ENCODE results near the gene RPUSD1.

RPUSD1 gene

DNA sequence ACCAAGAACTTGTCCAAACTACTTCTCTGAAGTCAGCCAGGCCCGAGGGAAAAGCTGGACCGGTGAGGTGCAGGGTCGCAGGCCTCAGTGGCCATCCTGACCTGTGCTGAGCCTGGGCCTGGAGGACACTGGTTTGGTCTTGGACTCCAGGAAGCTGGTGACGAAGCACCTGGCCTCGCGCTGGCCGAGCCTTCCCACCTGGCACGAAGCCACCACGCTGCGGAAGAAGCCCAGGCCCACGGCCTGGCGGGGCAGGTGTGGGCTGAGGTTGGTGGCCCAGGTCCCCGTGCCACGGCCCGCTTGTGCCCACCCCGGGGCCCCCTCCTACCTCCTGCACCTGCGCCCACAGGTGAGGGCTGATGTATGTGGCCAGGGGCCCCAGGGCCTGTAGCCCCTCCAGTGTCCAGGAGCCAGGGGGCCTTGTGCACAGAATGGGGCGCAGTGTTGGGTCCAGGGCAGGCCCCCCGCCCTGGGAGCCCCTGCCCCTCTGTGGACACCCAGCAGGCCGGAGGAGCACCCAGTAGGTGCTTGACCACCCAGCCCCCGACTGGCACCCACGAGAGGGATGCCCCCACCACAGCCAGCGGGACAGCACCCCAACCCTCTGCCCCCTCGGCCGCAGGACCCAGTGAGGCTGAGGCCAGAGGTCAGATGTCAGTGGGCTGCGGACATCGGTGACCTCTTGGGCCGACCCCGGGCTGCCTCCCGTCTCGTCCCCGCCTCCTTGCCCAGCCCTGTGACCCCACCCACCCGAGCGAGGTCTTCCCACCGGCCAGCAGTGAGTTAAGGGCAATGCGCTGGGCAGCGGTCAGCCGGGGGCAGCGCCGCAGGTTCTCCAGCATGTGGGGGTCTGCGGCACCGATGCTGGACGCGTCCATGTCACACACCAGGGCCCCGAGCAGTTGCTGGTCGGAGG lies 13.8 kb downstream of the RPUSD1 start:
- H3K36me3 Mint-ChIP-seq (ENCODE audit: low read depth), result no peaks in the 10 kb centered on the region
- H3K4me3 Mint-ChIP-seq, result no peak overlapping the region
- H3K9me3 Mint-ChIP-seq, result no peaks in the 10 kb centered on the region
- no peak overlapping the region for H3K27ac Mint-ChIP-seq
- peaks cover 1% of the 10 kb centered on the region for H3K4me1 Mint-ChIP-seq (ENCODE audit: low read depth)
- H3K27me3 Mint-ChIP-seq (ENCODE audit: low read depth), result no peaks in the 10 kb centered on the region

DNA sequence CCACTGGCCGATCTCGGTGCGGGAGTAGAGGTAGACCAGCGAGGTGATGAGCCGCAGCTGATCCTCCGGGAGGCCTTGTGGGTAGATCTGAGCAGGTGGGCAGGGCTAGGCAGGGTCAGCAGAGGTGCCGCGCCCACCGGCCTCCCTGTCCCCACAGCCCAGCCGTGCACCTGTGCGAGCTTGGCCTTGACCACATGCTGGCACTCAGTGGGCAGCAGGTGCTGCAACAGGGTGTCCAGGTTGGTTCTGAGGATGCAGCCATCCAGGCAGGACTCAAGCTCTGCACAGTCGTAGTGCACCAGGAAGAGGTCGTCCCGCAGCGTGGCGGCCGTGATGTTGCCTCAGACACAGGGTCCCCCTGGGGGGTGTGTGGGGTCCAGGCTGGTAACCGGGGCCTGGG lies 15.2 kb downstream of the RPUSD1 start:
- Mint-ChIP-seq H3K27ac (no peak overlapping the region), H3K4me1 (ENCODE audit: low read depth) (peaks cover 1% of the 10 kb centered on the region), H3K36me3 (ENCODE audit: low read depth) (no peaks in the 10 kb centered on the region)

DNA sequence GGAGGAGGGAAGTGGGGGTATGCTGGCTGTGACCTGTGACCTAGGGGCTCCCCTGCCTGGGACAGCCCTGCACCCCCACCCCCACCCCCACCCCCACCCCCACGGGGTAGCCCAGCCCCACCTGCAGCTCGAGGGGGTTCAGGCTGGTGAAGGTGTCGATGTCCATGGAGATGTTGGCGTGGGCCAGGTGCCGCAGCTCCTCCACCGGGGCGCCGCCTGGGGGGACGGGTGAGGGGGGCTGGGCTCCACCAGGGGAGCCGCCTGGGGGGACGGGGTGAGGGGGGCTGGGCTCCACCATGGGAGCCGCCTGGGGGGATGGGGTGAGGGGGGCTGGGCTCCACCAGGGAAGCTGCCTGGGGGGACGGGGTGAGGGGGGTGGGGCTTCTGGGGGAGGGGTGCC lies 17.8 kb downstream of the RPUSD1 start:
- Mint-ChIP-seq H3K4me3 (no peak overlapping the region), H3K9me3 (no peaks in the 10 kb centered on the region), H3K36me3 (ENCODE audit: low read depth) (no peaks in the 10 kb centered on the region), H3K27ac (no peak overlapping the region), H3K4me1 (ENCODE audit: low read depth) (no peaks in the 10 kb centered on the region), H3K27me3 (ENCODE audit: low read depth) (no peaks in the 10 kb centered on the region)

More for the DNA sequence above, 15.2 kb downstream of the RPUSD1 start:
- H3K9me3 Mint-ChIP-seq, result no peaks in the 10 kb centered on the region
- H3K4me3 Mint-ChIP-seq, result no peak overlapping the region
- H3K27me3 Mint-ChIP-seq (ENCODE audit: low read depth), result no peaks in the 10 kb centered on the region

DNA sequence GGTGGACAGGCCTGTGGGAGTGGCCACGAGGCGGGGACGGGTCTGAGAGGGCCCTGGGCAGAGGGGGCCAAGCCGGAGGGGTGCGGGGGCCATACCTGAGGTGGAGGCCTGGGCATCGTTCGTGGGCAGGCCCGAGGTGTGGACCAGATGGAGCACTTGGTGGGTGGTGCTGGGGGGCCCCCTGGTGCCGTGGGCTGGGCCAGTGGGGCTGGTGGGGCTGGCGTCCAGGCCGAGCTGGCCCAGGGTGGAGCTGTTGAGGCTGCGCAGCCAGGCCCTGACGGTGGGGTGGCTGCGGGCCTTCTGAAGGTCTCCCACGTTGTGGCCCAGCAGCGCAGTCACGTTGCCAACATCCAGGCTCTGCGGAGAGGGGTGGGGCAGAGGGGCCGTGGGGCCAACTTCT lies 18.2 kb downstream of the RPUSD1 start:
- Mint-ChIP-seq H3K27me3 (ENCODE audit: low read depth) (no peaks in the 10 kb centered on the region), H3K4me1 (ENCODE audit: low read depth) (no peaks in the 10 kb centered on the region), H3K36me3 (ENCODE audit: low read depth) (no peaks in the 10 kb centered on the region), H3K4me3 (no peak overlapping the region), H3K9me3 (no peaks in the 10 kb centered on the region), H3K27ac (no peak overlapping the region)

DNA sequence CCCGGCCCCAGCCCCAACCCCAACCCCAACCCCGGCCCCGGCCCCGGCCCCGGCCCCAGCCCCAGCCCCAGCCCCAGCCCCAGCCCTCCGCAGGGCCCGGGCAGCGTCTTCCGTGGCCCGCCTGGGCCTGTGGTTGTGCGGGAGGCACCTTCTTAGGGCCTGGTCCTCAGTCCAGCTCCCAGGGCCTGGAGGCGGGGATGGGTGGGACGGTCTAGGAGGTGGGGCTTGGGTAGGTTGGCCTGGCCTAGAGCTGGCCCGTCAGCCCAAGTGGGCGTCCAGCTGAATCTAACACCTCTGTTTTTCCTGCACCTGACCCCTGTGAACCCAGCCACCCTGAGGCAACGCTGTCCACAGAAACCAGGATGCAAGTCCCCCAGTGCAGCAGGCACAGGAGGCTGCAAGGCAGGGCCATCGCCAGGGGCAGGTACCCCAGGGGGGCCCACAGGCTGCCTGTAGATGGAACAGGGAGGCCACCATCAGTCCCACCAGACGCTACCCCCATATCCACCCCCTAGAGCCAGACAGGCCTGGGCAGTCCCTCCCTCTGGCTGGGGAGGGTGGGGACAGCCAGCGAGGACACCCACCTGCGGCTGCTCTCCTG lies 18.9 kb downstream of the RPUSD1 start:
- Mint-ChIP-seq H3K4me3 (no peak overlapping the region), H3K27ac (no peak overlapping the region), H3K9me3 (no peaks in the 10 kb centered on the region), H3K36me3 (ENCODE audit: low read depth) (no peaks in the 10 kb centered on the region), H3K4me1 (ENCODE audit: low read depth) (no peaks in the 10 kb centered on the region), H3K27me3 (ENCODE audit: low read depth) (no peaks in the 10 kb centered on the region)

DNA sequence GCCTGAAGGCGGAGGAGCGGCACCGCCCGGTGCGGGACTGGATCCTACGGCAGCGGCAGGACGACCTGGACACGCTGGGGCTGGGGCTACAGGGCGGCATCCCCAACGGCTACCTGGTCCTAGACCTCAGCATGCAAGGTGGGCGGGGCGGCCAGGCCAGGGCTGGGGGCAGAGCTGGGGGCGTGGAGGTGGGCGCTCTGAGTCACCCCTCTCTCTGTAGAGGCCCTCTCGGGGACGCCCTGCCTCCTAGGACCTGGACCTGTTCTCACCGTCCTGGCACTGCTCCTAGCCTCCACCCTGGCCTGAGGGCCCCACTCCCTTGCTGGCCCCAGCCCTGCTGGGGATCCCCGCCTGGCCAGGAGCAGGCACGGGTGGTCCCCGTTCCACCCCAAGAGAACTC lies 19.8 kb downstream of the RPUSD1 start:
- Mint-ChIP-seq H3K27ac (no peak overlapping the region), H3K4me1 (ENCODE audit: low read depth) (no peaks in the 10 kb centered on the region), H3K27me3 (ENCODE audit: low read depth) (no peaks in the 10 kb centered on the region), H3K36me3 (ENCODE audit: low read depth) (no peaks in the 10 kb centered on the region), H3K9me3 (no peaks in the 10 kb centered on the region), H3K4me3 (no peak overlapping the region)

DNA sequence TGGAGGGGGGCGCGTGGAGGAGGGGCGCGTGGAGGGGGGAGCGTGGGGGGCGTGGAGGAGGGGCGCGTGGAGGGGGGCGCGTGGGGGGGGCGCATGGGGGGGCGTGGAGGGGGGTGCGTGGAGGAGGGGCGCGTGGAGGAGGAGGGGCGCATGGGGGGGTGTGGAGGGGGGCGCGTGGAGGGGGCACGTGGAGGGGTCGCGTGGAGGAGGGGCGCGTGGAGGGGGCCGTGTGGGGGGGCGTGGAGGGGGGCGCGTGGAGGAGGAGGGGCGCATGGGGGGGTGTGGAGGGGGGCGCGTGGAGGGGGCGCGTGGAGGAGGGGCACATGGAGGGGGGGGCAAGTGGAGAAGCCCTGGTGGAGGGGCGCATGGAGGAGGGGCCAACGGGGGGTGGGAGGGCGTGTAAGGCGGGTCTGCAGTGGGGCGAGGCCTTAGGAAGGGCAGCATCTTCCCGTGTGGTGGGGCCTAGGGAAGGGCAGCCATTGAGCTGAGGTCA lies 20.4 kb downstream of the RPUSD1 start:
- Mint-ChIP-seq H3K9me3 (no peaks in the 10 kb centered on the region), H3K4me1 (ENCODE audit: low read depth) (no peaks in the 10 kb centered on the region), H3K27ac (no peak overlapping the region), H3K36me3 (ENCODE audit: low read depth) (no peaks in the 10 kb centered on the region), H3K4me3 (no peak overlapping the region), H3K27me3 (ENCODE audit: low read depth) (no peaks in the 10 kb centered on the region)

DNA sequence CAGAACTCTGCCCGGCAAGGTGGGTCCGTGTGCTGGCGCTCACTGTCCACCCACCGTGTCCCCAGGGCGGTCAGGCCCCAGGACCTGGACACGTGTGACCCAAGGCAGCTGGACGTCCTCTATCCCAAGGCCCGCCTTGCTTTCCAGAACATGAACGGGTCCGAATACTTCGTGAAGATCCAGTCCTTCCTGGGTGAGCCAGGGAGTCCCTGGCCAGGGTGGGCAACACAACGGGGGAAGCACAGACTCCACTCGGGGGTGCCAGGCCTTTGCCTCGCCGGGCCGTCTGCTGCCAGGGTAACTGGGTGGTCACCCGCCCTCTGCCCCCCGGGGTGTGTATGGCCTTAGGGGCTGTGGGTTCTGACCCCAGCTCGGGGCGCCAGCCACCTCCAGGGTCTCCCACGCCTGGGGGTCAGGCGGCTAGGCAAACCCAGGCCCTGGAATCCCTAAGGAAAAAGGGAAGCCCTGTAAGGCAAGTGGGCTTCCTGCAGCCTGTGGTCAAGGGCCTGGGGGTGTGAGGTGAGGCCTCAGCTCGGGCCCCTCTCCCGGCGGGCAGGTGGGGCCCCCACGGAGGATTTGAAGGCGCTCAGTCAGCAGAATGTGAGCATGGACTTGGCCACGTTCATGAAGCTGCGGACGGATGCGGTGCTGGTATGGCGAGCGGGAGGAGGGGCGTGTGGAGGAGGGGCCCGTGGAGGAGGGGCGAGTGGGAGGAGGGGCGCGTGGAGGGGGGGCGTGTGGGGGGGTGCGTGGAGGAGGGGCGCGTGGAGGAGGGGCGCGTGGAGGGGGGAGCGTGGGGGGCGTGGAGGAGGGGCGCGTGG lies 21.2 kb downstream of the RPUSD1 start:
- Mint-ChIP-seq H3K4me1 (ENCODE audit: low read depth) (no peaks in the 10 kb centered on the region), H3K36me3 (ENCODE audit: low read depth) (no peaks in the 10 kb centered on the region), H3K4me3 (no peak overlapping the region), H3K27me3 (ENCODE audit: low read depth) (no peaks in the 10 kb centered on the region), H3K9me3 (no peaks in the 10 kb centered on the region), H3K27ac (no peak overlapping the region)

DNA sequence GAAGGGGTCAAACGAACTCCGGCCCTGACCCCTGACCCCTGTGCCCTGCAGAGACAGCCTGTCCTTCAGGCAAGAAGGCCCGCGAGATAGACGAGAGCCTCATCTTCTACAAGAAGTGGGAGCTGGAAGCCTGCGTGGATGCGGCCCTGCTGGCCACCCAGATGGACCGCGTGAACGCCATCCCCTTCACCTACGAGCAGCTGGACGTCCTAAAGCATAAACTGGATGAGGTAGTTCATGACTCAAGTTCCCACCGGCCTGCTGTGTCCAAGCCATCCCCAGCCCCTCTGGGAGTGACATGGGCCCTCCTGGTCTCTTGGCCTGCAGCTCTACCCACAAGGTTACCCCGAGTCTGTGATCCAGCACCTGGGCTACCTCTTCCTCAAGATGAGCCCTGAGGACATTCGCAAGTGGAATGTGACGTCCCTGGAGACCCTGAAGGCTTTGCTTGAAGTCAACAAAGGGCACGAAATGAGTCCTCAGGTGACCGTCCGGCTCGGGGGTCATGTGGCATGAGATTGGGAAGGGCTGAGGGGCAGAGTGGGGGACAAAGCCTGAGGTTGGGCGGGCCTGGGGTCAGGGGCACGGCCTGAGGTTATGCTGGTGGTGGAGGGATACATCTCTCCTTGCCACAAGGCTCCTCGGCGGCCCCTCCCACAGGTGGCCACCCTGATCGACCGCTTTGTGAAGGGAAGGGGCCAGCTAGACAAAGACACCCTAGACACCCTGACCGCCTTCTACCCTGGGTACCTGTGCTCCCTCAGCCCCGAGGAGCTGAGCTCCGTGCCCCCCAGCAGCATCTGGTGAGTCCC lies 22.0 kb downstream of the RPUSD1 start:
- H3K27ac Mint-ChIP-seq, result no peak overlapping the region
- H3K4me1 Mint-ChIP-seq (ENCODE audit: low read depth), result no peaks in the 10 kb centered on the region
- no peaks in the 10 kb centered on the region for H3K9me3 Mint-ChIP-seq
- no peaks in the 10 kb centered on the region for H3K27me3 Mint-ChIP-seq (ENCODE audit: low read depth)
- no peaks in the 10 kb centered on the region for H3K36me3 Mint-ChIP-seq (ENCODE audit: low read depth)
- H3K4me3 Mint-ChIP-seq, result no peak overlapping the region

DNA sequence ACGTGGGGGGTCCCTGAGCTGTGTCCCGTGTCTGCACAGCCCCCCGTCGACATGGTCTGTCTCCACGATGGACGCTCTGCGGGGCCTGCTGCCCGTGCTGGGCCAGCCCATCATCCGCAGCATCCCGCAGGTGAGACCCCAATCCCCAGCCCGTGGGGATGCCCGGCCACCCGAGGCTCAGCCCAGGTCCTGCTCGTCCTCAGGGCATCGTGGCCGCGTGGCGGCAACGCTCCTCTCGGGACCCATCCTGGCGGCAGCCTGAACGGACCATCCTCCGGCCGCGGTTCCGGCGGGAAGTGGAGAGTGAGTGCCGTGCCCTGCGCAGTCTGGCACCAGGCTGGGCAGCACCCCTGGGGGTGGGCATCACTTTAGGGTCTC lies 22.7 kb downstream of the RPUSD1 start:
- Mint-ChIP-seq H3K4me1 (ENCODE audit: low read depth) (no peaks in the 10 kb centered on the region), H3K27me3 (ENCODE audit: low read depth) (no peaks in the 10 kb centered on the region), H3K4me3 (no peak overlapping the region), H3K9me3 (no peaks in the 10 kb centered on the region), H3K36me3 (ENCODE audit: low read depth) (no peaks in the 10 kb centered on the region), H3K27ac (no peak overlapping the region)

DNA sequence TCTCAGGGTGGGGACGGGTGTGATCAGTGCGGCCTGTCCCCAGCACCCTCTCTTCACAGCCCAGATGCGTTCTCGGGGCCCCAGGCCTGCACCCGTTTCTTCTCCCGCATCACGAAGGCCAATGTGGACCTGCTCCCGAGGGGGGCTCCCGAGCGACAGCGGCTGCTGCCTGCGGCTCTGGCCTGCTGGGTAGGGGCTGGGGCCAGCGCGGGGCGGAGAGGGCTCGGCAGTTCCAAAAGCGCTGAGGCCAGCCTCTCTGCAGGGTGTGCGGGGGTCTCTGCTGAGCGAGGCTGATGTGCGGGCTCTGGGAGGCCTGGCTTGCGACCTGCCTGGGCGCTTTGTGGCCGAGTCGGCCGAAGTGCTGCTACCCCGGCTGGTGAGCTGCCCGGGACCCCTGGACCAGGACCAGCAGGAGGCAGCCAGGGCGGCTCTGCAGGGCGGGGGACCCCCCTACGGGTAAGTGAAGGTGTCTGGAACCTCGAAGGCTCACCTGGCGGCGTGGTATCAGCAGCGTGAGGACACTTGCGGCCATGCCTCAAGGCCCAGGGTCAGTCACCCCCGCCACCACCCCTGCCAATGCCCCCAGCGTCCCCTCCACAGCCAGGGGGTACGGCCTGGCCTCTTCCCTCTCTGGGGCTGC lies 23.2 kb downstream of the RPUSD1 start:
- Mint-ChIP-seq H3K27ac (no peak overlapping the region), H3K27me3 (ENCODE audit: low read depth) (no peaks in the 10 kb centered on the region), H3K4me3 (no peak overlapping the region), H3K9me3 (no peaks in the 10 kb centered on the region), H3K4me1 (ENCODE audit: low read depth) (no peaks in the 10 kb centered on the region), H3K36me3 (ENCODE audit: low read depth) (no peaks in the 10 kb centered on the region)

DNA sequence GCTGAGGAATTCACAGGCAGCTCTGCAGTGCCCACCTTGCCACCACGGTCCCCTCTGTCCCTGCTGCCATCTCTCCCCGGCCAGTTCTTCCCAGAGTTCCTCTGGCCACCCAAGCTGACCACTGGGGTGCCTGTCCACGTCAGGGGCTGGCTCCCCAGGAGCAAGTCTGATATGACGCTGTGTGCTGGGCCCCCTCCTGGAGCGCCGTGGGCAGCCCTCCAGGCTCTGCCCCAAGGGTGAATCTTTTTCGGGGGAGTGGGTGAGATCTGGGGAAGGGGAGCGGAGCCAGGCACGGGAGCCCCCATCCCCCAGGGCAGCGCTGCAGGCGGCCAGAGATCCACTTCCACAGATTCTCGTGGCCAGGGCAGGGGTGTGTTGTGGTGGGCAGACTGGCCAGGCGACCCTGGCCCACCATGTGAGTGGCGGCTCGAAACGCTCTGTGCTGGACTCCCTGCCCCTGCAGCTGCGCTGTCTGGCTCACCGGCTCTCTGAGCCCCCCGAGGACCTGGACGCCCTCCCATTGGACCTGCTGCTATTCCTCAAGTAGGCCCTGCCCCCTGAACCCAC lies 23.9 kb downstream of the RPUSD1 start:
- Mint-ChIP-seq H3K27ac (no peak overlapping the region), H3K4me3 (no peak overlapping the region), H3K9me3 (no peaks in the 10 kb centered on the region), H3K27me3 (ENCODE audit: low read depth) (no peaks in the 10 kb centered on the region), H3K36me3 (ENCODE audit: low read depth) (no peaks in the 10 kb centered on the region), H3K4me1 (ENCODE audit: low read depth) (no peaks in the 10 kb centered on the region)

DNA sequence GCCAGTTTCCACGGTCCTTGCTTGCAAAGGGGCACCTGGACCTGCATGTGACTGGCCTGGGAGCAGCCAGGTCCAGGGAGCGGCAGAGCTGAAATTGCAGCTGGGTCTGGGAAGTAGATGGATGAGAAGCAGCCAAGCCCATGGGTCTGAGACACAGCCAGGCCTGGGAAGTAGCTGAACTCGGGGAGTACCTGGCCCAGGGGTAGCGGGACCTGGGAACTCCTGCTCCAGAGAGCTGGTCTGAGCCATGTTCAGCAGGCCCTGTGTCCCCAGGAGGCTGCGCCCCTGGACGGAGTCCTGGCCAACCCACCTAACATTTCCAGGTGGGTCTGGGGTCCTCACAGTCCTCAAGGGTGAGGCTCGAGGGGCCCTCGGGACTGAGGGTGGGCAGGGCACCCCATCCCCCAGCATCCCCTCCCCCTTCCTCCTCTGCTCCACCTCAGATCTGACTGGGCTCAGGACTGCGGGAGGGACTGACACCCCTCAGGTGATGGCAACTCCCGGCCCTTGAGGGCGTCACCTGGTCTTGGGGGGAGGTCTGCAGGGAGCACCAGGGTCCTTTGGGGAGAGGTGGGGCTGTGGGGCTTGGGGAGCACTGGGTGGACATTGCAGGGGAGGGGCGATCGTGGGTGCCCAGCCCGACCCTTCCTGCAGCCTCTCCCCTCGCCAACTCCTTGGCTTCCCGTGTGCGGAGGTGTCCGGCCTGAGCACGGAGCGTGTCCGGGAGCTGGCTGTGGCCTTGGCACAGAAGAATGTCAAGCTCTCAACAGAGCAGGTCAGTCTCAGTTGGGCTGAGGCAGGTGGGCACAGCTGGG lies 24.6 kb downstream of the RPUSD1 start:
- Mint-ChIP-seq H3K27ac (no peak overlapping the region), H3K4me3 (no peak overlapping the region), H3K36me3 (ENCODE audit: low read depth) (no peaks in the 10 kb centered on the region), H3K27me3 (ENCODE audit: low read depth) (no peaks in the 10 kb centered on the region), H3K9me3 (no peaks in the 10 kb centered on the region), H3K4me1 (ENCODE audit: low read depth) (no peaks in the 10 kb centered on the region)
